WERI-Rb-1 (cell line): Measurements from ENCODE around the gene LGALS9B.
"Not testable (repeated sequence)": the region's sequence is repeated elsewhere in the genome, so short reads cannot be mapped to it uniquely, and the experiment has no call there.

ENCODE experiments used
- DNase-seq: peaks from one replicate; pipeline ENCODE4 v3.0.0-alpha.2; 2020
- H3K27ac ChIP-seq: fragments of 250-450 bp; sonication (Bioruptor Pico); 2 replicates; pipeline ENCODE4 v1.5.1; 2020; ENCODE audit warnings: mild to moderate bottlenecking, moderate library complexity
- H3K27me3 ChIP-seq: fragments of 250-450 bp; sonication (Bioruptor Pico); 2 replicates; pipeline ENCODE4 v1.5.1; 2021; ENCODE audit warnings: mild to moderate bottlenecking, low read depth, moderate library complexity; ENCODE audit not compliant: insufficient read depth, severe bottlenecking
- H3K36me3 ChIP-seq: fragments of 250-450 bp; sonication (Bioruptor Pico); 2 replicates; pipeline ENCODE4 v1.5.1; 2020; ENCODE audit warnings: mild to moderate bottlenecking, moderate library complexity
- H3K4me3 ChIP-seq: 2 replicates; pipeline ENCODE4 v1.5.1; 2011; ENCODE audit warnings: low read depth, mild to moderate bottlenecking, control low read depth, low read length
- H3K9me3 ChIP-seq: fragments of 250-450 bp; sonication (Bioruptor Pico); 2 replicates; pipeline ENCODE4 v1.5.1; 2021; ENCODE audit warnings: mild to moderate bottlenecking, moderate library complexity; ENCODE audit not compliant: severe bottlenecking
- CTCF ChIP-seq: IDR thresholded peaks from 2 replicates; pipeline ENCODE4 v1.5.1; 2011; ENCODE audit warnings: low read depth, mild to moderate bottlenecking, control low read depth, inconsistent platforms, low read length

Gene LGALS9B

GRCh38 chr17:20453820-20454434 is 13.4 kb downstream of the LGALS9B start:
- not testable (repeated sequence) for H3K4me3 ChIP-seq, H3K27me3 ChIP-seq, DNase-seq, H3K9me3 ChIP-seq, H3K27ac ChIP-seq, H3K36me3 ChIP-seq

GRCh38 chr17:20450852-20451251 is 16.5 kb downstream of the LGALS9B start:
- H3K27ac ChIP-seq, H3K4me3 ChIP-seq, H3K9me3 ChIP-seq, DNase-seq, H3K36me3 ChIP-seq, H3K27me3 ChIP-seq: not testable (repeated sequence)

- DNase-seq, result not testable (repeated sequence)
Observed at GRCh38 chr17:20447534-20448321, 19.6 kb downstream of the LGALS9B start.

GRCh38 chr17:20446895-20447294 is 20.4 kb downstream of the LGALS9B start:
- not testable (repeated sequence) for H3K27ac ChIP-seq, H3K36me3 ChIP-seq, H3K4me3 ChIP-seq, H3K9me3 ChIP-seq, DNase-seq, H3K27me3 ChIP-seq
- TF ChIP-seq CTCF, result peak; percentile 9; the same call in 1 of the 2 replicates

More at GRCh38 chr17:20447534-20448321, 19.6 kb downstream of the LGALS9B start:
- not testable (repeated sequence) for H3K4me3 ChIP-seq, H3K27ac ChIP-seq, H3K9me3 ChIP-seq, H3K36me3 ChIP-seq, H3K27me3 ChIP-seq

- H3K36me3 ChIP-seq, DNase-seq, H3K27me3 ChIP-seq, H3K9me3 ChIP-seq, H3K4me3 ChIP-seq, H3K27ac ChIP-seq: not testable (repeated sequence)
Observed at GRCh38 chr17:20444581-20445236, 22.6 kb downstream of the LGALS9B start.

GRCh38 chr17:20444173-20444572 is 23.2 kb downstream of the LGALS9B start:
- not testable (repeated sequence) for H3K4me3 ChIP-seq, DNase-seq, H3K27ac ChIP-seq, H3K27me3 ChIP-seq, H3K36me3 ChIP-seq, H3K9me3 ChIP-seq

- not testable (repeated sequence) for H3K27me3 ChIP-seq
Observed at GRCh38 chr17:20443632-20444031, 23.7 kb downstream of the LGALS9B start.

GRCh38 chr17:20440665-20441064 is 26.7 kb downstream of the LGALS9B start:
- not testable (repeated sequence) for H3K9me3 ChIP-seq, H3K4me3 ChIP-seq, H3K36me3 ChIP-seq, DNase-seq, H3K27me3 ChIP-seq, H3K27ac ChIP-seq

More at GRCh38 chr17:20443632-20444031, 23.7 kb downstream of the LGALS9B start:
- not testable (repeated sequence) for DNase-seq, H3K36me3 ChIP-seq, H3K4me3 ChIP-seq, H3K27ac ChIP-seq, H3K9me3 ChIP-seq

GRCh38 chr17:20435166-20435565 is 32.2 kb downstream of the LGALS9B start:
- not testable (repeated sequence) for H3K27ac ChIP-seq, H3K27me3 ChIP-seq, H3K4me3 ChIP-seq, H3K36me3 ChIP-seq, H3K9me3 ChIP-seq, DNase-seq

- H3K4me3 ChIP-seq, H3K9me3 ChIP-seq, DNase-seq, H3K27me3 ChIP-seq, H3K36me3 ChIP-seq, H3K27ac ChIP-seq: not testable (repeated sequence)
Observed at GRCh38 chr17:20433382-20433781, 34.0 kb downstream of the LGALS9B start.

- DNase-seq, result not testable (repeated sequence)
Observed at GRCh38 chr17:20427264-20427663, 40.1 kb downstream of the LGALS9B start.

GRCh38 chr17:20422826-20423225 is 44.5 kb downstream of the LGALS9B start:
- DNase-seq, H3K9me3 ChIP-seq, H3K27ac ChIP-seq, H3K27me3 ChIP-seq, H3K4me3 ChIP-seq, H3K36me3 ChIP-seq: not testable (repeated sequence)

More at GRCh38 chr17:20427264-20427663, 40.1 kb downstream of the LGALS9B start:
- H3K27ac ChIP-seq, H3K9me3 ChIP-seq, H3K27me3 ChIP-seq, H3K36me3 ChIP-seq, H3K4me3 ChIP-seq: not testable (repeated sequence)

GRCh38 chr17:20418838-20419237 is 48.5 kb downstream of the LGALS9B start:
- not testable (repeated sequence) for H3K4me3 ChIP-seq, H3K27ac ChIP-seq, H3K27me3 ChIP-seq, H3K9me3 ChIP-seq, DNase-seq, H3K36me3 ChIP-seq
